H1 (cell line): ENCODE measurements around the gene LRRC4C. TPM values are rescaled to one million over a fixed set of nuclear protein-coding genes. Genes with fewer than 3 reads are reported as not detected.

ENCODE experiments used
- CTCF ChIA-PET: fragments of 300-600 bp; sonication (Branson Sonifier 250); formaldehyde crosslinking; loops from one replicate; lab custom pipeline; 2021; ENCODE audit not compliant: partially characterized antibody; lab: Charles Lee
- POLR2A ChIA-PET: fragments of 300-600 bp; sonication (Branson Sonifier 250); formaldehyde crosslinking; loops from one replicate; lab custom pipeline; 2021; ENCODE audit warnings: inconsistent platforms; ENCODE audit not compliant: partially characterized antibody; lab: Charles Lee
- DNase-seq, 2 experiments: peaks; one replicate each; pipeline versions ENCODE4 v3.0.0 to v3.0.0-alpha.2; 2010 to 2022; ENCODE audit warnings: low spot score in 2 of 2, low read depth in 1 of 2, mixed read lengths in 1 of 2
- FAIRE-seq: peaks from 2 replicates; lab custom pipeline; 2011; peaks lifted over from hg19 to GRCh38; lab: Jason Lieb, UNC
- H2AFZ ChIP-seq: 2 replicates; pipeline ENCODE4 v1.8.1; 2012; ENCODE audit warnings: low read length, inconsistent platforms
- H2AK5ac ChIP-seq: 2 replicates; pipeline ENCODE4 v1.6.1; 2013; ENCODE audit warnings: low read depth, low read length
- H2BK120ac ChIP-seq: replicated peaks from 2 replicates; pipeline ENCODE3; 2013; ENCODE audit warnings: low read depth, low read length, inconsistent platforms
- H2BK12ac ChIP-seq: 2 replicates; pipeline ENCODE4 v1.6.1; 2013; ENCODE audit warnings: low read depth, low read length
- H2BK15ac ChIP-seq: 2 replicates; pipeline ENCODE4 v1.6.1; 2013; ENCODE audit warnings: low read length
- H2BK20ac ChIP-seq: 2 replicates; pipeline ENCODE4 v1.6.1; 2013; ENCODE audit warnings: low read length
- H2BK5ac ChIP-seq: 2 replicates; pipeline ENCODE4 v1.6.1; 2013; ENCODE audit warnings: low read depth, low read length
- H3K14ac ChIP-seq: 2 replicates; pipeline ENCODE4 v1.6.1; 2013; ENCODE audit warnings: inconsistent platforms; ENCODE audit not compliant: insufficient read length
- H3K18ac ChIP-seq: 2 replicates; pipeline ENCODE4 v1.6.1; 2013; ENCODE audit warnings: low read length; ENCODE audit errors: extremely low read depth
- H3K23ac ChIP-seq: 2 replicates; pipeline ENCODE4 v1.6.1; 2013; ENCODE audit warnings: inconsistent platforms; ENCODE audit not compliant: insufficient read length
- H3K23me2 ChIP-seq: 2 replicates; pipeline ENCODE4 v1.6.1; 2013; ENCODE audit warnings: low read depth, low read length
- H3K27ac ChIP-seq: 2 replicates; pipeline ENCODE4 v1.6.1; 2011; ENCODE audit warnings: low read depth, low read length, inconsistent platforms
- H3K27me3 ChIP-seq, 4 experiments: replicated peaks in 1 of 4; 1 replicate in 1 of 4; 2 replicates in 3 of 4; pipeline versions ENCODE4 v1.6.1 to v1.8.1; 2011 to 2013; ENCODE audit warnings: low read length in 3 of 4, mild to moderate bottlenecking in 3 of 4, inconsistent platforms in 2 of 4, mixed read lengths in 2 of 4, moderate library complexity in 1 of 4; ENCODE audit not compliant: control insufficient read depth in 3 of 4, insufficient read depth in 3 of 4; ENCODE audit errors: extremely low read depth in 1 of 4
- H3K36me3 ChIP-seq, 4 experiments: 2 replicates each; pipeline versions ENCODE4 v1.6.1 to v1.8.1; 2011 to 2013; ENCODE audit warnings: mild to moderate bottlenecking in 4 of 4, low read length in 3 of 4, moderate library complexity in 2 of 4, control low read depth in 1 of 4, inconsistent platforms in 1 of 4; ENCODE audit not compliant: insufficient read depth in 4 of 4, control insufficient read depth in 2 of 4
- H3K4ac ChIP-seq: replicated peaks from 2 replicates; pipeline ENCODE3; 2013; ENCODE audit warnings: low read length, low read depth, mixed read lengths, inconsistent platforms; ENCODE audit not compliant: insufficient read length
- H3K4me1 ChIP-seq, 4 experiments: replicated peaks in 1 of 4; 1 replicate in 1 of 4; 2 replicates in 3 of 4; pipeline versions ENCODE4 v1.6.1 to v1.8.1; 2011 to 2013; ENCODE audit warnings: low read length in 3 of 4, inconsistent platforms in 2 of 4, mixed read lengths in 1 of 4; ENCODE audit not compliant: insufficient read depth in 4 of 4, control insufficient read depth in 3 of 4
- H3K4me2 ChIP-seq, 2 experiments: 2 replicates each; pipeline versions ENCODE4 v1.6.1 to v1.8.1; 2011 to 2013; ENCODE audit warnings: low read depth in 2 of 2, low read length in 2 of 2, control low read depth in 1 of 2, inconsistent platforms in 1 of 2, mild to moderate bottlenecking in 1 of 2; ENCODE audit not compliant: insufficient read depth in 1 of 2
- H3K4me3 ChIP-seq, 4 experiments: fragments of 200-600, 300-600 bp in 1 of 4; sonication (generic), shearing (Covaris generic), sonication (Bioruptor Twin) in 1 of 4; 2 replicates each; pipeline versions ENCODE4 v1.5.1 to v1.8.1; 2011 to 2016; ENCODE audit warnings: low read length in 4 of 4, low read depth in 3 of 4, control low read depth in 2 of 4, inconsistent platforms in 2 of 4, mild to moderate bottlenecking in 2 of 4, mixed read lengths in 1 of 4, moderate library complexity in 1 of 4; ENCODE audit not compliant: insufficient read depth in 2 of 4; ENCODE audit errors: extremely low read depth in 1 of 4
- H3K56ac ChIP-seq: replicated peaks from 2 replicates; pipeline ENCODE3; 2013; ENCODE audit warnings: low read depth, mild to moderate bottlenecking, mixed read lengths, low read length, inconsistent platforms; ENCODE audit not compliant: insufficient read length
- H3K79me1 ChIP-seq: 2 replicates; pipeline ENCODE4 v1.6.1; 2013; ENCODE audit warnings: low read depth, low read length, control low read depth
- H3K79me2 ChIP-seq, 2 experiments: 2 replicates each; pipeline versions ENCODE4 v1.6.1 to v1.8.1; 2012 to 2013; ENCODE audit warnings: low read length in 2 of 2, mild to moderate bottlenecking in 2 of 2, inconsistent platforms in 1 of 2; ENCODE audit not compliant: insufficient read depth in 2 of 2, control insufficient read depth in 1 of 2
- H3K9ac ChIP-seq, 4 experiments: replicated peaks in 1 of 4; 1 replicate in 1 of 4; 2 replicates in 3 of 4; pipeline versions ENCODE4 v1.6.1 to v1.8.1; 2011 to 2013; ENCODE audit warnings: low read depth in 3 of 4, low read length in 3 of 4, control low read depth in 2 of 4, mild to moderate bottlenecking in 2 of 4, moderate library complexity in 2 of 4, inconsistent platforms in 1 of 4; ENCODE audit errors: extremely low read depth in 1 of 4
- H3K9me3 ChIP-seq, 2 experiments: 2 replicates each; pipeline versions ENCODE4 v1.6.1 to v1.8.1; 2012 to 2013; ENCODE audit warnings: mild to moderate bottlenecking in 2 of 2, moderate library complexity in 2 of 2, control low read depth in 1 of 2, inconsistent platforms in 1 of 2, low read depth in 1 of 2, low read length in 1 of 2, mixed read lengths in 1 of 2; ENCODE audit not compliant: insufficient read depth in 2 of 2
- H4K20me1 ChIP-seq, 2 experiments: replicated peaks in 1 of 2; 2 replicates each; pipeline versions ENCODE3 to v1.8.1; 2011 to 2013; ENCODE audit warnings: inconsistent platforms in 2 of 2, low read length in 2 of 2, mild to moderate bottlenecking in 1 of 2; ENCODE audit not compliant: insufficient read depth in 2 of 2, control insufficient read depth in 1 of 2
- H4K5ac ChIP-seq: 2 replicates; pipeline ENCODE4 v1.6.1; 2013; ENCODE audit warnings: low read length, low read depth, mixed read lengths, inconsistent platforms; ENCODE audit not compliant: insufficient read length
- H4K8ac ChIP-seq: 2 replicates; pipeline ENCODE4 v1.8.0; 2013; ENCODE audit warnings: mild to moderate bottlenecking, moderate library complexity, low read length, inconsistent platforms; ENCODE audit not compliant: insufficient read depth; ENCODE audit errors: extremely low read depth
- H4K91ac ChIP-seq: replicated peaks from 2 replicates; pipeline ENCODE3; 2013; ENCODE audit warnings: low read length, mixed read lengths, inconsistent platforms; ENCODE audit not compliant: insufficient read length
- ASH2L ChIP-seq: fragments of 200-600, 300-600 bp; sonication (generic); IDR thresholded peaks from one replicate; pipeline ENCODE4 v1.7.1; 2017; ENCODE audit warnings: low read length
- BCL11A ChIP-seq, 2 experiments: IDR thresholded peaks; one replicate each; pipeline ENCODE4 v1.6.1; 2011; ENCODE audit warnings: low read depth in 2 of 2, low read length in 2 of 2, mild to moderate bottlenecking in 2 of 2
- EP300 ChIP-seq, 2 experiments: IDR thresholded peaks; 1 replicate in 1 of 2; 2 replicates in 1 of 2; pipeline ENCODE4 v1.6.1; 2011 to 2012; ENCODE audit warnings: low read depth in 2 of 2, low read length in 2 of 2, mild to moderate bottlenecking in 2 of 2, borderline replicate concordance in 1 of 2, inconsistent platforms in 1 of 2, moderate library complexity in 1 of 2
- EZH2 ChIP-seq: fragments of 200-600 bp; sonication (generic); IDR thresholded peaks from 2 replicates; pipeline ENCODE4 v1.7.1; 2012; ENCODE audit warnings: low read depth, mild to moderate bottlenecking, moderate library complexity, low read length, inconsistent platforms; ENCODE audit not compliant: severe bottlenecking
- FOSL1 ChIP-seq: IDR thresholded peaks from 2 replicates; pipeline ENCODE4 v1.6.1; 2011; ENCODE audit warnings: mild to moderate bottlenecking, low read depth, low read length, moderate library complexity; ENCODE audit not compliant: insufficient read depth
- JUN ChIP-seq: IDR thresholded peaks from 2 replicates; pipeline ENCODE4 v1.6.1; 2011; ENCODE audit warnings: low read depth, mild to moderate bottlenecking, improper control_type of control experiment, low read length
- KDM1A ChIP-seq: fragments of 200-600, 300-600 bp; sonication (generic); IDR thresholded peaks from 2 replicates; pipeline ENCODE4 v1.7.1; 2016; ENCODE audit warnings: mild to moderate bottlenecking, low read length, borderline replicate concordance
- POU5F1 ChIP-seq: IDR thresholded peaks from 2 replicates; pipeline ENCODE4 v1.6.1; 2011; ENCODE audit warnings: low read depth, mild to moderate bottlenecking, low read length, moderate library complexity
- RAD21 ChIP-seq, 2 experiments: IDR thresholded peaks in 1 of 2; conservative IDR thresholded peaks in 1 of 2; 2 replicates each; pipeline ENCODE4 v1.6.1; 2011; ENCODE audit warnings: low read depth in 2 of 2, low read length in 2 of 2, improper control_type of control experiment in 1 of 2, inconsistent platforms in 1 of 2, mild to moderate bottlenecking in 1 of 2, moderate library complexity in 1 of 2
- RNF2 ChIP-seq: fragments of 200-900, 300-1000 bp; sonication (generic); IDR thresholded peaks from 2 replicates; pipeline ENCODE4 v1.7.1; 2016; ENCODE audit warnings: borderline replicate concordance, low read depth, mild to moderate bottlenecking, antibody characterized with exemption, low read length; ENCODE audit not compliant: poor library complexity, severe bottlenecking; ENCODE audit errors: missing control alignments
- SIN3A ChIP-seq, 2 experiments: IDR thresholded peaks in 1 of 2; conservative IDR thresholded peaks in 1 of 2; 2 replicates each; pipeline ENCODE4 v1.6.1; 2011 to 2012; ENCODE audit warnings: low read length in 2 of 2, improper control_type of control experiment in 1 of 2, low read depth in 1 of 2, mild to moderate bottlenecking in 1 of 2
- SP2 ChIP-seq: IDR thresholded peaks from 2 replicates; pipeline ENCODE4 v1.6.1; 2012; ENCODE audit warnings: mild to moderate bottlenecking, low read length, inconsistent platforms
- TAF1 ChIP-seq: IDR thresholded peaks from 2 replicates; pipeline ENCODE4 v1.6.1; 2011; ENCODE audit warnings: mild to moderate bottlenecking, low read depth, low read length
- WGBS, 2 experiments: shearing (Covaris generic) in 1 of 2; methylation state at CpG; one replicate each; pipeline versions ENCODE4 v1.1.6 to v1.1.7; 2013 to 2015; ENCODE audit warnings: low lambda C conversion rate in 2 of 2, mixed read lengths in 2 of 2, inconsistent platforms in 1 of 2, low coverage in 1 of 2, missing lambda C conversion rate in 1 of 2; ENCODE audit not compliant: insufficient replicate concordance in 2 of 2, insufficient coverage in 1 of 2, insufficient read length in 1 of 2; ENCODE audit errors: extremely low coverage in 1 of 2, missing lambda C conversion rate in 1 of 2; 5-methylcytosine and 5-hydroxymethylcytosine counted together
- polyA plus RNA-seq, 7 experiments: library from polyadenylated mRNA; depleted of rRNA in 3 of 7; stranded (reverse) in 5 of 7; unstranded in 2 of 7; fragments of >200 nt in 5 of 7; fragments of 200-250 nt in 2 of 7; gene quantifications; 1 replicate in 5 of 7; 2 replicates in 1 of 7; 4 replicates in 1 of 7; pipeline versions ENCODE4 v1.2.1 to v1.2.3, GENCODE V29; 2011 to 2013; ENCODE audit warnings: missing spikeins in 2 of 7, mixed read lengths in 2 of 7
- total RNA-seq: library from RNA; stranded (reverse); fragmentation: NEBNext Ultra II Directional; extraction: Animal tissue kit (Norgen Biotek cat#: 25700); gene quantifications from 2 replicates; pipeline ENCODE4 v1.2.1, GENCODE V29; 2021

The LRRC4C gene
- total and polyA plus RNA-seq, 2 of the 8 experiments (the other 6 are each of a cell fraction or from before 2014, with no cell fraction given) = 0.23 to 2.2 TPM

- no peak overlapping the region for H2BK15ac ChIP-seq
- no peaks in the 10 kb centered on the region for H4K20me1 ChIP-seq
- CTCF ChIA-PET = interaction anchor here (1.2 kb wide), 1 partner anchor 12 kb away, joined by 3 read pairs; no protein-coding TSS in a partner anchor
- H3K27ac ChIP-seq = no peak overlapping the region
- H4K8ac ChIP-seq = no peak overlapping the region
- H4K91ac ChIP-seq = no peak overlapping the region
- peaks cover 7 to 10% of the 10 kb centered on the region in 2 experiments; a peak in 2 of 4 replicates for H3K9me3 ChIP-seq
- H3K79me2 ChIP-seq = no peaks in the 10 kb centered on the region
- no peaks in the 10 kb centered on the region for H3K23me2 ChIP-seq
- H2BK12ac ChIP-seq = no peak overlapping the region
- H3K23ac ChIP-seq = no peak overlapping the region
- no peak overlapping the region for H3K4me2 ChIP-seq
- no peak for DNase-seq
- H2AFZ ChIP-seq = no peak overlapping the region
- H3K18ac ChIP-seq = no peak overlapping the region
- H2AK5ac ChIP-seq = no peak overlapping the region
- H3K14ac ChIP-seq = no peak overlapping the region
- no peak overlapping the region for H2BK20ac ChIP-seq
- POLR2A ChIA-PET = no interaction called here
- no peak overlapping the region for H3K4ac ChIP-seq
- WGBS, 2 experiments = 91% methylated on average over 2 of the region's 2 CpGs; no CpG with 5 or more reads in 1 of the 2 experiments
- H2BK120ac ChIP-seq = no peak overlapping the region
- H3K4me3 ChIP-seq = no peak overlapping the region
- H2BK5ac ChIP-seq = no peak overlapping the region
- no peak overlapping the region for H3K56ac ChIP-seq
- no peak overlapping the region for H4K5ac ChIP-seq
- no peaks in the 10 kb centered on the region for H3K79me1 ChIP-seq
- H3K9ac ChIP-seq = no peak overlapping the region
- peaks cover 0 to 5% (median 1%) of the 10 kb centered on the region in 4 experiments; a peak in 3 of 7 replicates for H3K4me1 ChIP-seq
- no peaks in the 10 kb centered on the region for H3K36me3 ChIP-seq
- FAIRE-seq = no peak
- no peaks in the 10 kb centered on the region for H3K27me3 ChIP-seq
- TF ChIP-seq EZH2 (no peak), POU5F1 (no peak), SP2 (no peak), ASH2L (no peak), TAF1 (no peak), SIN3A (conservative IDR thresholded peaks at IDR 0.05 in 1 of 2, IDR thresholded peaks at IDR 0.05 in 1 of 2; ENCODE audit: low read depth in 1 of 2, low read length in 2 of 2) (no peak), JUN (no peak), KDM1A (no peak), RNF2 (no peak), BCL11A (IDR thresholded peaks at IDR 0.05; ENCODE audit: low read depth in 2 of 2, low read length in 2 of 2) (no peak), EP300 (IDR thresholded peaks at IDR 0.05; ENCODE audit: borderline replicate concordance in 1 of 2, low read depth in 2 of 2, low read length in 2 of 2) (no peak), RAD21 (IDR thresholded peaks at IDR 0.05 in 1 of 2, conservative IDR thresholded peaks at IDR 0.05 in 1 of 2; ENCODE audit: low read depth in 2 of 2, low read length in 2 of 2) (no peak), FOSL1 (no peak)
Observed at GRCh38 chr11:40647295-40647694, 812.2 kb downstream of the LRRC4C start.
